Endometrial microvascular endothelial cells (primary cell): ENCODE results near the gene RNF112. TPM values are rescaled to one million over a fixed set of nuclear protein-coding genes. Genes with fewer than 3 reads are reported as not detected.
"Not testable (repeated sequence)": the region's sequence is repeated elsewhere in the genome, so short reads cannot be mapped to it uniquely, and the experiment has no call there.

ENCODE experiments used
- in situ Hi-C: cut with HindIII; loops from 2 replicates; pipeline ENCODE4 v1.10.0; 2017; ENCODE audit warnings: low sequenced_read_pairs, low pct_unique_long_range_greater_than_20kb; ENCODE audit errors: inconsistent ontology term
- total RNA-seq: library from RNA; depleted of rRNA; stranded (reverse); fragments of >200 nt; gene quantifications from one replicate; pipeline ENCODE4 v1.2.3, GENCODE V29; 2015; ENCODE audit errors: inconsistent ontology term

Gene RNF112
- total RNA-seq, 1 donor from 2014 or later, result not detected

DNA sequence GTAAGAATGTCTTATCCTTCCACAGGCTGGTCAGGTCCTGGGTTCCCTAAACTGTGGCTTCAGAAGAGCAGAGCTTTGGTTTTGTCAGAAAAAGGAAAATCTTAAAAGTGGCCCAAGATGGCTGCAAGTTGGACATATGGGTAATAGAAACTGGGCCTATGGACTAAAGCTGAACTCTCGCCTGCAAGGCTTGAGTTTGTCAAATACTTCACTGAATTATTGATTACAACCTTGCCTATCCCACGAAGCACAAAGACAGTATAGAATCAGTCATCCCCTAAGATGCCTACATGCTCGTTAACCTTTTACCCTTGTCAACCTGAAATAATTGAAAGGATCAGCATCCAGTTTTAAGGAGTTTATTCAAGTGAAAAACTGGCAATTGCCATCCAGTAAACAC is 20.7 kb downstream of the RNF112 start:
- in situ Hi-C loops, result no loop called here

DNA sequence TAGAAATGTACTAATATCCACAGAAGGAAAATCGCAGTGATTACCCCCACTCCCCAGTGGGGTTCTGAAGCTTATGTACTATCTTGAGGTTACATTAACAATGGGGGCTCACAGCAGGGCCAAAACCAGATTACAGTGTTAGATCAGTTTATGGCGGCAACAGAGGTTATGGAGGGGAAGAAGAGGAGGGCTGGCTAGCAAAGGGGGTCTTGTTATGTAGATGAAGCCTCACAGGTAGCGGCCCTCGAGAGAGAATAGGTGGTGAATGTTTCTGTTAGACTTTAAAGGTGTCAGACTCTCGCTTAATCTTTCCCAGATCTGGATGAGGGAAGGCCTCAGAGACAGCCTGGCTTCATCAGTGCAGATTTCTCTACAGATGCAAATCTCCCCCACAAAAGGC is 22.2 kb downstream of the RNF112 start:
- in situ Hi-C loops, result no loop called here

DNA sequence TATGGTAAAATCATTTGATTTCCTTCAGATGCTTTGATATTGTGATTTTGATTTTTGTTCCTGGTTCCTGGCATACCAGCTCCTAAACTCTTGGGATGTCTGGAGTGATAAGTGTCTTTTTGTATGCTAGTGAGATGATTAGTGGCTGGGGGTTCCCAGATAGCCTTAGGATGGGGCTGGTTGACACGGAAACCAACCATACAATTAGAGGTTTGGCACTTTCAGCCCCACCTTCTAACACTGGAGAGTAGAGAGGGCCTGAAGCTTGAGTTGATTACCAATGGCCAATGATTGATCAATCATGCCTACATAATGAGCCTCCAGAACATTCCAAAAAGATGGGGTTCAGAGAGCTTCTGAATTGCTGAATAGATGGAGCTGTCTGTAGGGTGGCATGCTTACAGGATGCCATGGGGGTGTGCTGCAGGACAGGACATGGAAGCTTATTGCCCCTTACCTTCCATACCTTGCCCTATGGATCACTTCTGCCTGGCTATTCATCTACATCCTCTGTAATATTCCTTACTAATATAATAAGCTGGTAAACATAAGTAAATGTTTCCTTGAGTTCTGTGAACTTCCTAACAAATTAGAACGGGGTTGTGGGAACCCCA is 22.8 kb downstream of the RNF112 start:
- in situ Hi-C loops, result no loop called here

DNA sequence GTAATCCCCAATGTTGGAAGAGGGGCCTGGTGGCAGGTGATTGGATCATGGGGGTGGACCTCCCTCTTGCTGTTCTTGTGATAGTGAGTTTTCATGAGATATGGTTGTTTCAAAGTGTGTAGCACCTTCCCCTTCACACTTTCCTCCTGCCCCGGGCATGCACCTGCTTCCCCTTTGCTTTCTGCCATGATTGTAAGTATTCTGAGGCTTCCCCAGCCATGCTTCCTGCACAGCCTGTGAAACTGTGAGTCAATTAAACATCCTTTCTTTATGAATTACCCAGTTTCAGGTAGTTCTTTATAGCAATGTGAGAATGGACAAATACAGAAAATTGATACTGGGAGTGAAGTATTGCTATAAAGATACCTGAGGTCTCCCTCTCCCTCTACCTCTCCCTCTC is 29.4 kb downstream of the RNF112 start:
- in situ Hi-C loops, result no loop called here

DNA sequence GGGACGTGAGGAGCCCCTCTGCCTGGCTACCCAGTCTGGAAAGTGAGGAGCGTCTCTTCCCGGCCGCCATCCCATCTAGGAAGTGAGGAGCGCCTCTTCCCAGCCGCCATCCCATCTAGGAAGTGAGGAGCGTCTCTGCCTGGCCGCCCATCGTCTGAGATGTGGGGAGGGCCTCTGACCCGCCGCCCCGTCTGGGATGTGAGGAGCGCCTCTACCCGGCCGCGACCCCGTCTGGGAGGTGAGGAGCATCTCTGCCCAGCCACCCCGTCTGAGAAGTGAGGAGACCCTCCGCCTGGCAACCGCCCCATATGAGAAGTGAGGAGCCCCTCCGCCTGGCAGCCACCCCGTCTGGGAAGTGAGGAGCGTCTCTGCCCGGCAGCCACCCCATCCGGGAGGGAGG is 30.3 kb downstream of the RNF112 start:
- in situ Hi-C loops, result not testable (repeated sequence)

DNA sequence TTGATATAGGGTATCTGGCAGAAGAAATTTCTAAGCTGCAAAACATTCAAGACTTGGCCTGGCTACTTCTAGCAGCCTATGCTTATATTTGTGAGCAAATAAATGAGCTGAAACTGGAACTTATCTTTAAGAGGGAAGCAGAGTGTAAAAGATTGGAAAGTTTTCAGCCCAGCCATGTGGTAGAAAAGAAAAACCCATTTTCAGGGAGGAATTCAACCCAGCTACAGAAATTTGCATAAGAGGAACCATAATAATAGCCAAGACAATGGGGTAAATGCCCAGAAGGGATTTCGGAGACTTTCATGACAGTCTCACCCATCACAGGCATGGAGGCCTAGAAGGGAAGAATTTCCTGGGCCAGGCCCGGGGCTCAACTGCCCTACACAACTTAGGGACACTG is 31.7 kb downstream of the RNF112 start:
- in situ Hi-C loops, result no loop called here

DNA sequence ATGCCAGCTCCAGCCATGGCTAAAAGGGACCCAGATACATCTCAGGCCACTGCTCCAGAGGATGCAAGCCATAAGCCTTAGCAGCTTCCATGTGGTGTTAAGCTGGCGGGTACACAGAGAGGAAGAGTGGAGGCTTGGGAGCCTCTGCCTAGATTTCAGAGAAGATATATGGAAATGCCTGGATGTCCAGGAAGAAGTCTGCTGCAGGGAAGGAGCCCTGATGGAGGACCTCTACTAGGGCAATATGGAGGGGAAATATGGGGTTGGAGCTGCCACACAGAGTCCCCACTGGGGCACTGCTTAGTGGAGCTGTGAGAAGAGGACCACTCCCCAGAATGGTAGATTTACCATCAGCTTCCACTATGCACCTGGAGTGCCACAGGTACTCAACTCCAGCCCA is 32.1 kb downstream of the RNF112 start:
- in situ Hi-C loops, result no loop called here

DNA sequence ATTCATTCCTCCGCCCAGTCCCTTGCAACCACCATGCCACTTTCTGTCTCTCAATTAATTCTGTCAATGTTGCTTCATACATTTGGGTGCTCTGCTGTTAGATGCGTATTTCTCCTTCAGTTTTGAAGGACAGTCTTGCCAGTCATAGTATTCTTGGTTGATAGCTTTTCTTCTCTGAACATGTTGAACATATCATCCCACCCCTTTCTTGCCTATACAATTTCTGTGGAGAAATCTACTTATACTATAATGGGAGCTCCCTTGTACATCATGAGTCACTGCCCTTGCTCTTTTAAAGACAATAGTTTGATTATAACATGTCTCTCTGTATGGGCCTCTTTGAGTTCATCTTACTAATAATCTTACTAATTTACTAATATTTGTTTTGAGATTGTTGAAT is 34.1 kb downstream of the RNF112 start:
- in situ Hi-C loops, result no loop called here

DNA sequence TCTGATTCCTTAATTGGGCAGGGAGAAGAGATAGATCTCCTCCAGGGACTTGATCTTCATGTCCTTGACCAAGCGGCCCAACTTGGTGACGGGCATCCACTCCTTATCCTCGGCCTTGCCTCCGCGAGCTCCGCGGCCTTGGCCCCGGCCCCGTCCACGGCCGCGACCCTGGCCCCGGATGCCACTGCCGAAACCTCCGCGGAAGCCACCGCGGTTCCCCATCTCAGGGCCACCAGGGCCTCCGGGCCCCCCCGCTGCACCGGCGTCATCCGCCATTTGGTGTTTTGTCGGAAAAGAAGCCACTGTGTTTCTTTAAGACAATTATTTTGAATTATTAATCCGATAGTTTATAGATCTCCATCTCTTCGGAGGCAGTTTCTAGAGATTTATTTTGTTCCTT is 35.5 kb downstream of the RNF112 start:
- in situ Hi-C loops, result not testable (repeated sequence)

DNA sequence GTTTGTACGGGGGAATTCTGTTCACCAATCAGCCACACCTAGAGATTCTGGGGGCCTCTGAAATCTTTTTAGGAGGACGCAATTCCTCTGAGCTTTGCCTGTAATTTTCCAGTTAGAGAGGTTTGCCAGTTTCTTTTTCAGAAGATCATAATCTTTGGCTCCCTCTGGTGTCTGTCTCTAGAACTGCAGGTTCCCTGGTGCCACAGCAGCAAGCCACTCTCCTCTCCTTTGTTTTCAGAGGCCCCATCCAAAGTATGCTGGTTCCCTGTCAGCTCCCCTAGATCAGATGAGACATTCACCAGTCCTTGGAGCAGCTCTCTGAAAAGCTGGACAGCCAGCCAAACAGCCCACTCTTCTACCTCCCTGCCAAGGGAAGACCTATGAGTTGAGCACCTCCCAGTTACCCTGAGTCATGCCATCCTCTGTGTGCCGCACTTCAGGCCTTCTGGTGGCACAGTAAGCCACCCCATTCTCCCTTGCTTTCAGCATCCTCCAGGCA is 36.1 kb downstream of the RNF112 start:
- in situ Hi-C loops, result no loop called here

DNA sequence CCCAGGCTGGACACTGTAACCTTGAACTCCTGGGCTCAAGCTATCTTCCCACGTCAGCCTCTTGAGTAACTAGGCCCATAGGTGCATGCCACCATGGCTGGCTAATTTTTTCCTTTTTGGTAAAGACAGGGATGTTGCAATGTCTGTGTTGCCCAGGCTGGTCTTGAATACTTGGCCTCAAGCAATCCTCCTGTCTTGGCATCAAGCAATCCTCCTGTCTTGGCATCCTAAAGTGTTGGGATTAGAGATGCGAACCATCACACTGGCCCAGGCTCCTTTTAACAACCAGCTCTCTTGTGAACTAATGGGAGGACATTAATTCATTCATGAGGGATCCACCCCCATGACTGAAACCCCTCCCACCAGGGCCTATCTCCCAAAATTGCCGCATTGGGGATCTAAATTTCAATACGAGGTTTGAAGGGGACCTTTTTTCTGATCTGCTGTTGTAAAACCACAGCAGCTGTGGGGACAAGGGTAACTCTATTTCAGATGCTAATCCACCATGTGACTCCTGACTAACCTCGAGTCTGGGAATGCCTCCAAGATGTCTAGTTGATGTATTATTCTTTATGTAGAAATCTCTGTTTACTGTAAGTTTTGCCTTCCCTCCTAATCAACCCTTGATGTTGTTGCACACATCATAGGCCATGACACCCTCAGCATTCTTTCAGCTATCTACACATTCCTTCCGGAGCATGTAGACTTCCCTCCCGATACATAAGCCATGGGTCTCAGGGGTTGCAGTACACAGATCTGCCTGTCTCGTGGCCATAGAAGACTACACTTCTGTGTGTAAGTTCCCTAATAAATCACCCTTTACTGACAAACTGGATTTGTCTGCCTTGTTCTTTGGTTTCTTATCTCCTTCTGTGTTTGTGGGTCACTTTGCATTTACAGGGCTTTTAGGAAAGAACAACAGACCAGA is 37.6 kb downstream of the RNF112 start:
- in situ Hi-C loops, result no loop called here

DNA sequence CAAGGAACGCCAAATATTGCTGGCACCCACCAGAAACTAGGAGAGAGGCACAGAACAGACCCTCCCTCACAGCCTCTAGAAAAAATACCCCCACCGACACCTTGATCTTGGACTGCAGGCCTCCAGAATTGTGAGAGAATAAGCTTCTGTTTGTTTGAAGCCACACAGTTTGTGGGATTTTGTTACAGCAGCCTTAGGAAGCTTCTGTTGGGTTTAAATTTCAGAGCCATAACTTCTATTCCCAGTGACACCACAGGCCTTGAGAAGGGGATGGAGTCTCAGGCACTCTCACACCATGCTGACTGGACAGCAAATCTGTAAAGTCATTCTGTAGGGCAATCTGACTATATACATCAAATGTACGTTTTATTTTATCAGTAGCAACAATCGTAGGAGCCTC is 38.6 kb downstream of the RNF112 start:
- in situ Hi-C loops, result loop anchor here (25.0 kb wide), 1 partner anchor 87 kb away; the partner anchor contains the start of gene B9D1

DNA sequence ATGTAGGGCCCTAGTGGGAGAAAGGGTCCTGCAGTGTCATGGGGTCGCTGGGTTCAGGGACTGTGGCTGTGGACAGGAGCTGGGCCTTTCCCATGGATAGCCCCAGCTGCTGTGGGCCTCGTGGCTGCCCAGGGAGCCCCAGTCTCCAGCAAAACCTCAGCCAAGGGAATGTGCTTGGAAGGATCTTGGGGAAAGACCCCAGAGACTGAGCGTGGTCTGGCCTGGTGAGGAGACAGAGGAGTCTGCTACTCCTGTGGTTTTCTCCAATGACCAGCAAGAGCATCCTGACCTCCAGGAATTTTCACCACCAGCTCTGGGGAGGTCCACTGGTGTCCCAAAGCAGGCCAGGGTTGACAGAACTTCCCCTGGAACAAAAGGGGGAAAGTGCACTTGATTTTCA is 42.3 kb downstream of the RNF112 start:
- in situ Hi-C loops, result loop anchor here (25.0 kb wide), 1 partner anchor 91 kb away; the partner anchor contains the start of gene B9D1

DNA sequence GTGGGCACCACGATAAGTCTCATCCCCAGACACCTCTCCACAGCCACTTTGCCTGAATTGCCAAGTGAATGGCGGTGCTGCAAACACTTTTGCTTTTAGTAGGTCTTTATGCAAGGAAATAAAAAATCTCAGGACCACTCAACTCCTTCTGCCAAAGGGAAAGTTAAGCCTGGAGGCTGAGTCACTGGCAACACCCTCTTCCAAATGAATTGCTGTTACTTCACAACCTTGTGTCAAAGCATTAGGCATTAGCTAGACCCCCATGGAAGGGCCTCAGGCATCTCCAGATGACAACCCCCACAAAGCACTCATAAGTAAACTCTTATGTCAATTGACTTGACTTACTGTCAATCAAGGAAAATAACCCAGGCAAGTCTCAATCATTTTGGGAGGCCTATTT is 43.0 kb downstream of the RNF112 start:
- in situ Hi-C loops, result loop anchor here (25.0 kb wide), 1 partner anchor 92 kb away; the partner anchor contains the start of gene B9D1

DNA sequence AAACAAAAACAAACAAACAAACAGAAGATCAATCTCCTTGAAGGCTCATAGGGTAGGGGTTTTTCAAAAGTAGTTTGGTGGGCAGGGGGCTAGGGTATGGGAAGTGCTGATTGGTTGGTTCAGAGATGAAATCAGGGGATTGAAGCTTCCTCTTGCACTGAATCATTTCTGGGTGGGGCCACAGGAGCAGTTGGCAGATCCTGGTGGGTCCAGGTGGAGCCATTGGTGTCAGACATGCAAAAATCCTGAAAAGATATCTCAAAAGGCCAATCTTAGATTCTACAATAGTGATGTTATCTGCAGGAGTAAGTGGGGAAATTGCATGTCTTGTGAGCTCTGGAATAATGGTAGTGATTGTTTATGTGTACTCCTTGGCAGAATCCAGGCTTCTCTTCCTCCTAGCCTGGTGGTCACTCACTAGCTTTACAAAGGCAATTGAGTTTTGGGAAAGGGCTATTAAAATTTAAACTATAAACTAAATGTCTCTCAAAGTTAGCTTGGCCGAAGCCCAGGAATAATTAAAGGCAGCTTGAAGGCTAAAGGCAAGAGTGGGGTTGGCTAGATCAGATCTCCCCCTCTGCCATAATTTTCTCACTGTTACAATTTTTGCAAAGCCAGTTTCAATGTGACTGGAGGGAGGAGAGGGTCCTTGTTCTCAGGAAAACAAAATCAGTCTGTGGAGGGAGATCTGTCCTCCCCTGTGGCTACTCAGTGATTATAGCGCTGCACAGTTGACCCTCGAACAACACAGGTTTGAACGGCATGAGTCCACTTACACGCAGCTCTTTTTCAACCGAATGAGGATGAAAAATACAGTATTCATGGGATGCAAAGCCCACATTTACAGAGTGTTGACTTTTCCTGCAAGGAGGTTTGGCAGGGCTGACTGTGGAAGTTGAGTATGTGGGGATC is 45.2 kb downstream of the RNF112 start:
- in situ Hi-C loops, result loop anchor here (25.0 kb wide), 1 partner anchor 94 kb away; the partner anchor contains the start of gene B9D1

DNA sequence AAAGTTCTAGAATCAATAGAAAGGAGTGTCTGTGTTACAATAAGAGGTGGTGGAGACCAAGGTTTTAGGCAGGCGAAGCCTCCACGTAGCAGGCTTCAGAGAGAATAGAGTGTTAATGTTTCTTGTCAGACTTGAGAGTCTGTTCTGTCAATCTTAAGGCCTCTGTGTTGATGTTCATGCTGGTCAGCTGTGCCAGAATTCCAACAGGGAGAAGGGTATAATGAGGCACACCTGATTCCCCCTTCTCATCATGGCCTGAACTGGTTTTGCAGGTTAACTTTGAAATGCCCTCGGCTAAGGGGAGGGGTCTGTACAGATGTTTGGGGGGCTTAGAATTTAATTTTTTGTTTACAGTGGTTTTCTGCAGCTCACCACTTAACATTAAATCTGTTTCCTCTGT is 46.0 kb downstream of the RNF112 start:
- in situ Hi-C loops, result loop anchor here (25.0 kb wide), 1 partner anchor 95 kb away; the partner anchor contains the start of gene B9D1

DNA sequence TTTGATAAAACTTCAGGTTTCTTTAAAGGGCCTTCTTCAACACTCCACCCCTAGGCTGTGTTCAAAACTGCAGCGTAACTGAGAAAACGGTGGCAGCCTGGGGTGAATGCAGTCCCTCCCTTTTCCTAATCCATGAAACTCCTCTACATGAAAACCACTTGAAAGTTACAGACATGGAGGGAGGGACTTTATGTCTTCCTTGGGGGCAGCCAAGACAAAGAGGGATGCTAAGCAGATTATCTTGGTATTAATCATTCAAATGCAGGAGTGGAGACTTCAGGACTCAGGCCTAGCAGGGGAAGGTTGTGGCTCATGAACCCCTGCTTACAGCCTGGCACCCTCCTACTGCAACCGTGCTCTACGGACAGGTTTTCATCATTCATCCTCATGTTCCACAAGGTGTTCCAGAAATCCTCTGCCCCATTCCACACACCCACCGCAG is 46.8 kb downstream of the RNF112 start:
- in situ Hi-C loops, result loop anchor here (25.0 kb wide), 1 partner anchor 96 kb away; the partner anchor contains the start of gene B9D1

DNA sequence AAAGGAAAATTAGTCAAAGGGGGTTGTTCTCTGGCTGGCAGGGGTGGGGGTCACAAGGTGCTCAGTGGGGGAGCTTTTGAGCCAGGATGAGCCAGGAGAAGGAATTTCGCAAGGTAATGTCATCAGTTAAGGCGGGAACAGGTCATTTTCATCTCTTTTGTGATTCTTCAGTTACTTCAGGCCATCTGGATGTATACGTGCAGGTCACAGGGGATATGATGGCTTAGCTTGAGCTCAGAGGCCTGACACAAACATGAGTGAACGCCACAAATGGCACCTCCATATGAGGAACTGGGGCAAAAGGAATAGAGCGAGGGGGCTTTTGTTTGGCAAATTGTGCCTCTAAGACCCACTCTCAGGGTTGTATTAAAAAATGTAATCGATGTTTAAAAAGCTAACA is 47.4 kb downstream of the RNF112 start:
- in situ Hi-C loops, result loop anchor here (25.0 kb wide), 1 partner anchor 96 kb away; the partner anchor contains the start of gene B9D1
